ENCODE data around the gene ASIC4. TPM values are rescaled to one million over a fixed set of nuclear protein-coding genes. Genes with fewer than 3 reads are reported as not detected.

ASIC4 gene
- total and polyA plus RNA-seq, 2 of the 13 experiments (the other 11 are each of a cell fraction or from before 2014, with no cell fraction given): 0.03 TPM; not detected in 1

DNA sequence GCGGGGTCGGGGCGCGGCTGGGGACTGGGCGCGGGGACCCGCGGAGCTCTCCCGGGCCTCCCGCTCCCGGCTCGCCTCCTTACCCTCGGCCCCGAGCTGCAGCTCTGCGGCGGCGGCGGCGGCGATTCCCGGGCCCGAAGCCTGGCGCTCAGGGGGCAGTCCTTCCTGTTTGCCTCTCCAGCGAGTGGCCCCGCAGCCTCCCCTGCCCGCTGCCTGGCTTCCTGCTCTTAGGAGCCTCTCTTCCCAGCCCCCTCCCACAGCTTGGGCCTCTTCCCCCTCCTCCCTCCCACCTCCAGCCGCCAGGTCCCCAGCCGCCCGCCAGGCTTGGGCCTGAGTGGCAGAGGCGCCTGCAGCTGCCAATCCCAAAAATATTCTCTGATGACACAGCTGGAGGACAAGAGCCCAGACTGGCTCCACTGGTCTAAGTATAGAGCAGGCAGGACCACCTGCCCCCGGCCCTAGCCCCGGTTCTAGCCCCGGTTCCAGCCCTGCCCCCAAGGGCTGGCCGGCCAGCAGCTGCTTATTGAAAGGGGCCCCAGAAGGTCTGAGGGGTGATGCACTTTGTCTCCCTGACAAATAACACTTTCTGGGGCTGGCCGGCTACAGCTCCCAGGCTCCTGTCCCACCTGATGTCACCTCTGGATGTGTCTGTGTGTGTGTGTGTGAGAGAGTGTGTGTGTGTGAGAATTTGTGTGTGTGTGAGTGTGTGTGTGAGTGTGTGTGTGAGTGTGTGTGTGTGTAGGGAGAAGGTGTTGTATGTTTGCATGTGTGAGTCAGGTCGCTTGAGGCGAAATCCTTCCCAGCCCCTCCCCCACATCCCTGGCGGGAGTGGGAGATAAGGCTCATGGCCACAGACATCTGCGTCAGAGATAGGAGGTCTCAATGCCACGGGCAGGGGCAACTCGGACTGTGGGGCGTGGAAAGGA, 57.3 kb downstream of the ASIC4 start, which contains the start of gene OBSL1:
Gene OBSL1, minus strand, starts transcription at position 229 of the 926 bp plus-strand sequence. CDS start 307 bp downstream, outside the sequence.
- no peaks in the 10 kb centered on the region for H3K9me3 ChIP-seq (ENCODE audit: low read length)
- FAIRE-seq: peak; percentile 72
- no peaks in the 10 kb centered on the region for H4K20me1 ChIP-seq (ENCODE audit: insufficient read depth, low read length)
- POLR2A ChIA-PET: interaction anchor here (0.8 to 3.2 kb wide), 19 partner anchors 7 to 363 kb away, joined by 3 to 150 read pairs (median 4); partner anchors contain the start of genes CHPF, DNPEP, GMPPA and STK11IP
- under 1% methylated on average over 36 of the region's 42 CpGs for WGBS (ENCODE audit: low lambda C conversion rate)
- H3K36me3 ChIP-seq (replicated peaks in 1 of 2; ENCODE audit: control insufficient read depth in 1 of 2, insufficient read depth in 2 of 2, low read length in 2 of 2): peaks cover under 1 to 21% of the 10 kb centered on the region in 2 experiments
- intact Hi-C loops (cut with micrococcal nuclease; ENCODE audit: unreplicated experiment): no loop called here
- CTCF ChIA-PET (ENCODE audit: low intra/inter-chr PET ratio, low total read pairs): interaction anchor here (2.9 kb wide), 1 partner anchor 71 kb away, joined by 13 read pairs; no protein-coding TSS in a partner anchor
- in situ Hi-C loops (cut with HindIII; ENCODE audit: extremely low pct_ligation_motif_present, low pct_unique_long_range_greater_than_20kb): no loop called here
- H2AFZ ChIP-seq (ENCODE audit: low read length): no peak within 1 kb of the TSS
- peaks cover 66% of the 10 kb centered on the region for H3K4me1 ChIP-seq (ENCODE audit: insufficient read depth, low read length)
- no TSS peak for BruUV-seq (replicated peaks)
- peak within 1 kb of the TSS; percentile 88 for H3K9ac ChIP-seq (ENCODE audit: insufficient read depth, low read depth, low read length)
- DNase-seq (ENCODE audit: low spot score): peak; percentile 90
- peaks cover 21% of the 10 kb centered on the region for H3K79me2 ChIP-seq (ENCODE audit: insufficient read depth, low read length)
- peak; percentile 85 for ATAC-seq
- no peaks in the 10 kb centered on the region for H3K27me3 ChIP-seq (ENCODE audit: control insufficient read depth in 1 of 2, insufficient read depth in 2 of 2, low read length in 2 of 2)
- peak within 1 kb of the TSS; percentile 92 for H3K4me2 ChIP-seq (ENCODE audit: low read depth, low read length)
- peak within 1 kb of the TSS; percentile 90 to 95 (median 94) for H3K4me3 ChIP-seq (replicated peaks in 1 of 3; ENCODE audit: insufficient read depth in 1 of 3, low read depth in 2 of 3, low read length in 3 of 3)
- H3K27ac ChIP-seq (ENCODE audit: extremely low read length, insufficient read depth, low read length): peak within 1 kb of the TSS; percentile 94
- TF ChIP-seq ZNF790 (CRISPR knock-in tag; IDR thresholded peaks at IDR 0.05; ENCODE audit: borderline replicate concordance) (no peak), ZNF264 (CRISPR knock-in tag; IDR thresholded peaks at IDR 0.05) (no peak; the same call in 1 of the 2 replicates), PTBP1 (IDR thresholded peaks at IDR 0.05; ENCODE audit: low read depth, low read length, poor library complexity, severe bottlenecking) (peak; percentile 83), MATR3 (CRISPR knock-in tag; IDR thresholded peaks at IDR 0.05) (no peak), ZNF292 (CRISPR knock-in tag; IDR thresholded peaks at IDR 0.05; ENCODE audit: borderline replicate concordance, low read depth) (peak; percentile 75), DRAP1 (CRISPR knock-in tag; IDR thresholded peaks at IDR 0.05) (peak; percentile 65; the same call in 1 of the 2 replicates), SNAI1 (CRISPR knock-in tag; IDR thresholded peaks at IDR 0.05; ENCODE audit: borderline replicate concordance) (0 out of 2 replicates have a peak, but pooled peaks have one; percentile 39), ZNF780A (CRISPR knock-in tag; IDR thresholded peaks at IDR 0.05) (peak; percentile 88; the same call in 1 of the 2 replicates), MIER2 (CRISPR knock-in tag; IDR thresholded peaks at IDR 0.05) (no peak; the same call in 1 of the 2 replicates), KDM6A (CRISPR knock-in tag; IDR thresholded peaks at IDR 0.05; ENCODE audit: low read depth) (peak; percentile 60; the same call in 1 of the 2 replicates), GPN1 (CRISPR knock-in tag; IDR thresholded peaks at IDR 0.05; ENCODE audit: borderline replicate concordance) (no peak), ZMYM3 (CRISPR knock-in tag; IDR thresholded peaks at IDR 0.05) (peak; percentile 58; the same call in 1 of the 2 replicates)
- TF ChIP-seq, protein P1, sequence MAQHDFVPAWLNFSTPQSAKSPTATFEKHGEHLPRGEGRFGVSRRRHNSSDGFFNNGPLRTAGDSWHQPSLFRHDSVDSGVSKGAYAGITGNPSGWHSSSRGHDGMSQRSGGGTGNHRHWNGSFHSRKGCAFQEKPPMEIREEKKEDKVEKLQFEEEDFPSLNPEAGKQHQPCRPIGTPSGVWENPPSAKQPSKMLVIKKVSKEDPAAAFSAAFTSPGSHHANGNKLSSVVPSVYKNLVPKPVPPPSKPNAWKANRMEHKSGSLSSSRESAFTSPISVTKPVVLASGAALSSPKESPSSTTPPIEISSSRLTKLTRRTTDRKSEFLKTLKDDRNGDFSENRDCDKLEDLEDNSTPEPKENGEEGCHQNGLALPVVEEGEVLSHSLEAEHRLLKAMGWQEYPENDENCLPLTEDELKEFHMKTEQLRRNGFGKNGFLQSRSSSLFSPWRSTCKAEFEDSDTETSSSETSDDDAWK (CRISPR knock-in tag; IDR thresholded peaks at IDR 0.05): no peak
- TF ChIP-seq, protein P2, sequence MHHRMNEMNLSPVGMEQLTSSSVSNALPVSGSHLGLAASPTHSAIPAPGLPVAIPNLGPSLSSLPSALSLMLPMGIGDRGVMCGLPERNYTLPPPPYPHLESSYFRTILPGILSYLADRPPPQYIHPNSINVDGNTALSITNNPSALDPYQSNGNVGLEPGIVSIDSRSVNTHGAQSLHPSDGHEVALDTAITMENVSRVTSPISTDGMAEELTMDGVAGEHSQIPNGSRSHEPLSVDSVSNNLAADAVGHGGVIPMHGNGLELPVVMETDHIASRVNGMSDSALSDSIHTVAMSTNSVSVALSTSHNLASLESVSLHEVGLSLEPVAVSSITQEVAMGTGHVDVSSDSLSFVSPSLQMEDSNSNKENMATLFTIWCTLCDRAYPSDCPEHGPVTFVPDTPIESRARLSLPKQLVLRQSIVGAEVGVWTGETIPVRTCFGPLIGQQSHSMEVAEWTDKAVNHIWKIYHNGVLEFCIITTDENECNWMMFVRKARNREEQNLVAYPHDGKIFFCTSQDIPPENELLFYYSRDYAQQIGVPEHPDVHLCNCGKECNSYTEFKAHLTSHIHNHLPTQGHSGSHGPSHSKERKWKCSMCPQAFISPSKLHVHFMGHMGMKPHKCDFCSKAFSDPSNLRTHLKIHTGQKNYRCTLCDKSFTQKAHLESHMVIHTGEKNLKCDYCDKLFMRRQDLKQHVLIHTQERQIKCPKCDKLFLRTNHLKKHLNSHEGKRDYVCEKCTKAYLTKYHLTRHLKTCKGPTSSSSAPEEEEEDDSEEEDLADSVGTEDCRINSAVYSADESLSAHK (CRISPR knock-in tag; IDR thresholded peaks at IDR 0.05; ENCODE audit: borderline replicate concordance): no peak
- TF ChIP-seq, protein P3, sequence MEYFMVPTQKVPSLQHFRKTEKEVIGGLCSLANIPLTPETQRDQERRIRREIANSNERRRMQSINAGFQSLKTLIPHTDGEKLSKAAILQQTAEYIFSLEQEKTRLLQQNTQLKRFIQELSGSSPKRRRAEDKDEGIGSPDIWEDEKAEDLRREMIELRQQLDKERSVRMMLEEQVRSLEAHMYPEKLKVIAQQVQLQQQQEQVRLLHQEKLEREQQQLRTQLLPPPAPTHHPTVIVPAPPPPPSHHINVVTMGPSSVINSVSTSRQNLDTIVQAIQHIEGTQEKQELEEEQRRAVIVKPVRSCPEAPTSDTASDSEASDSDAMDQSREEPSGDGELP (IDR thresholded peaks at IDR 0.05; ENCODE audit: borderline replicate concordance, low read depth): peak; percentile 78; the same call in 1 of the 2 replicates
- TF ChIP-seq, protein P4, sequence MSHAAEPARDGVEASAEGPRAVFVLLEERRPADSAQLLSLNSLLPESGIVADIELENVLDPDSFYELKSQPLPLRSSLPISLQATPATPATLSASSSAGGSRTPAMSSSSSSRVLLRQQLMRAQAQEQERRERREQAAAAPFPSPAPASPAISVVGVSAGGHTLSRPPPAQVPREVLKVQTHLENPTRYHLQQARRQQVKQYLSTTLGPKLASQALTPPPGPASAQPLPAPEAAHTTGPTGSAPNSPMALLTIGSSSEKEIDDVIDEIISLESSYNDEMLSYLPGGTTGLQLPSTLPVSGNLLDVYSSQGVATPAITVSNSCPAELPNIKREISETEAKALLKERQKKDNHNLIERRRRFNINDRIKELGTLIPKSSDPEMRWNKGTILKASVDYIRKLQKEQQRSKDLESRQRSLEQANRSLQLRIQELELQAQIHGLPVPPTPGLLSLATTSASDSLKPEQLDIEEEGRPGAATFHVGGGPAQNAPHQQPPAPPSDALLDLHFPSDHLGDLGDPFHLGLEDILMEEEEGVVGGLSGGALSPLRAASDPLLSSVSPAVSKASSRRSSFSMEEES (CRISPR knock-in tag; IDR thresholded peaks at IDR 0.05): no peak

Data from HepG2 (cell line).